ENCODE data around the gene ACBD6.

Gene ACBD6

DNA sequence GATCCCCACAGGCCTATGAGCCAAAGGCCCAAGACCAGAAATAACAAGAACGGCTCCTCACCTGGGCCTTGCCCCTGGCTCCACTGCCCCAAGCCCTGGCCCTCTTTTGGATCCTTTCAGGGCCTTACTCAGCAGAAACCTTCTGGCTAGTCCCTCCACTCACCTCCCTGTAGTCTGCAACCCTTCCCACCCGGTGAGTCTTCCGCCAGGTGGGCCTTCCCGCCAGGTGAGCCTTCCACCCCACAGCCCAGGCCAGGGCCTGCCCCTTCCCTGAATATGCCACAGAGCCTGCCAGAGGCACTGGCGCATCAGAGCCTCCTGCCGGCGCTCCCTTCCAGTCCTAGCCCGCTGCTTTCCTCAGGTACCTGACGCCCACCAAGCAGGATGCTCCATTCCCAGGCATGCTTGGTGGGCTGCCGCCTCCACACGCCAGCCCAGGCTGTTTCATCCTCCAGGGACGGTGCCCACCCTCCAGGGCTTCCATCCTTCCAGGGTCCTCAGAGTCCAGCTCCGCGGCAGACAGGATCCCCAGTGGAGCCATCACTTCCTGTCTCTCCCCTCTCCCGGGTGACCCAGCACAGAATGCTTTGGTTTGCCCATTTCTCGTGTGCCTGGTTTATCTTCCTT, 251.4 kb downstream of the ACBD6 start:
- TF ChIP-seq POLR2AphosphoS5 (IDR thresholded peaks at IDR 0.05; ENCODE audit: low read depth, low read length) (no peak), SIN3A (IDR thresholded peaks at IDR 0.05; ENCODE audit: borderline replicate concordance, insufficient read depth, low read length) (no peak), FOXP2 (optimal IDR thresholded peaks at IDR 0.05; ENCODE audit: borderline replicate concordance, extremely low read depth, extremely low read length, insufficient read depth) (no peak), TAF1 (IDR thresholded peaks at IDR 0.05; ENCODE audit: borderline replicate concordance, insufficient read depth, low read length) (no peak)
- TF ChIP-seq, protein P1, sequence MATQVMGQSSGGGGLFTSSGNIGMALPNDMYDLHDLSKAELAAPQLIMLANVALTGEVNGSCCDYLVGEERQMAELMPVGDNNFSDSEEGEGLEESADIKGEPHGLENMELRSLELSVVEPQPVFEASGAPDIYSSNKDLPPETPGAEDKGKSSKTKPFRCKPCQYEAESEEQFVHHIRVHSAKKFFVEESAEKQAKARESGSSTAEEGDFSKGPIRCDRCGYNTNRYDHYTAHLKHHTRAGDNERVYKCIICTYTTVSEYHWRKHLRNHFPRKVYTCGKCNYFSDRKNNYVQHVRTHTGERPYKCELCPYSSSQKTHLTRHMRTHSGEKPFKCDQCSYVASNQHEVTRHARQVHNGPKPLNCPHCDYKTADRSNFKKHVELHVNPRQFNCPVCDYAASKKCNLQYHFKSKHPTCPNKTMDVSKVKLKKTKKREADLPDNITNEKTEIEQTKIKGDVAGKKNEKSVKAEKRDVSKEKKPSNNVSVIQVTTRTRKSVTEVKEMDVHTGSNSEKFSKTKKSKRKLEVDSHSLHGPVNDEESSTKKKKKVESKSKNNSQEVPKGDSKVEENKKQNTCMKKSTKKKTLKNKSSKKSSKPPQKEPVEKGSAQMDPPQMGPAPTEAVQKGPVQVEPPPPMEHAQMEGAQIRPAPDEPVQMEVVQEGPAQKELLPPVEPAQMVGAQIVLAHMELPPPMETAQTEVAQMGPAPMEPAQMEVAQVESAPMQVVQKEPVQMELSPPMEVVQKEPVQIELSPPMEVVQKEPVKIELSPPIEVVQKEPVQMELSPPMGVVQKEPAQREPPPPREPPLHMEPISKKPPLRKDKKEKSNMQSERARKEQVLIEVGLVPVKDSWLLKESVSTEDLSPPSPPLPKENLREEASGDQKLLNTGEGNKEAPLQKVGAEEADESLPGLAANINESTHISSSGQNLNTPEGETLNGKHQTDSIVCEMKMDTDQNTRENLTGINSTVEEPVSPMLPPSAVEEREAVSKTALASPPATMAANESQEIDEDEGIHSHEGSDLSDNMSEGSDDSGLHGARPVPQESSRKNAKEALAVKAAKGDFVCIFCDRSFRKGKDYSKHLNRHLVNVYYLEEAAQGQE (IDR thresholded peaks at IDR 0.05; ENCODE audit: insufficient read depth in 1 of 2, low read depth in 2 of 2, low read length in 2 of 2), result no peak

DNA sequence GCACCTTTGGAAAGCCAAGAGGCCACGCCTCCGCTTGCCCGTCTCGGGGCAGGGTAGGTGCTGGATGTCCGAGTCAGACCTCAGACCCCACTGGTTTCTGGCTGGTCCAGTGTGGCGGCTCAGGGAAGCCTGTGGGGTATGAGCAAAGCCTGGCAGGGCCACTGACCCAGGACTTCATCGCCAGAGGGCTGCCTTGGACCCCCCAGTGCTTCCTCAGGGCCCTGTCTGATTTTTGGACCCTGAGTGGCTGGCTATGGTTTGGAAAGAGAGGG, 251.9 kb downstream of the ACBD6 start:
- TF ChIP-seq, protein P1 (IDR thresholded peaks at IDR 0.05; ENCODE audit: insufficient read depth in 1 of 2, low read depth in 2 of 2, low read length in 2 of 2), result no peak
- TF ChIP-seq SIN3A (IDR thresholded peaks at IDR 0.05; ENCODE audit: borderline replicate concordance, insufficient read depth, low read length) (no peak), TAF1 (IDR thresholded peaks at IDR 0.05; ENCODE audit: borderline replicate concordance, insufficient read depth, low read length) (no peak), POLR2AphosphoS5 (IDR thresholded peaks at IDR 0.05; ENCODE audit: low read depth, low read length) (no peak), FOXP2 (optimal IDR thresholded peaks at IDR 0.05; ENCODE audit: borderline replicate concordance, extremely low read depth, extremely low read length, insufficient read depth) (no peak)

DNA sequence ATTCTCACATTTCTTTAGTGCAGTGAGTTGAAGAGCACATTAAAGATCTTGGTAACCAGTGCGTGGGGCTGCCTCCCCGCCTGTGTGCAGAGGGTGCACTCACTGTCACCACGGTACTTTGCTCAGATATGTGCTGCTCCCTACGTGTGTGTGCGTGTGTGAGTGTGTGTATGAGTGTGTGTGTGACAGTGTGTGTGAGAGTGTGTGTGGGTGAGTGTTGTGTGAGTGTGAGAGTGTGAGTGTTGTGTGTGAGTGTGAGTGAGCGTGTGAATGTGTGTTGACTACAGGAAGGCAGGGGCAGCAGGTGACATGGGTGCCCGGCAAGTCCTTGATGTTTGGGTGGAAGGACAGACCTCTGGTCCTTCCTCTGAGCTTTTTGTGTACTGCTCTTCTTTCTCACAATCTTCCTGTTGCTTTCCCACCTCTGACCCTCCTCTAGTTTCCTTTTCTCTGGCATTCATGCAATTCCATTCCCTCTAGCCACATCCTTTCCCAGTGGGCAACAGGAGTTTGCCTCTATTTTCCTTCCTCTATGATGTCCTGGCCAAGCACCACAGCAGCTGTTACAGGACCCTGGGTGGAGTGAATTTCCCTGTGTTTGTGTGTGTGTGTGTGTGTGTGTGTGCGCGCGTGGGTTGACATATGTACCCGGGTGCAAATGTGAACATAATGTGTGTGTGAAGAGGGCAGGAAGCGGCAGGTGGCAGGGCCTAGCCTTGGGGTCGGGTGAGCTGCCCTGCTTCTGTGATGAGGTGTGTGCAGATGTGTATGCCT, 252.5 kb downstream of the ACBD6 start:
- TF ChIP-seq POLR2AphosphoS5 (IDR thresholded peaks at IDR 0.05; ENCODE audit: low read depth, low read length), result no peak
- TF ChIP-seq TAF1 (IDR thresholded peaks at IDR 0.05; ENCODE audit: borderline replicate concordance, insufficient read depth, low read length), result no peak
- no peak for TF ChIP-seq FOXP2 (optimal IDR thresholded peaks at IDR 0.05; ENCODE audit: borderline replicate concordance, extremely low read depth, extremely low read length, insufficient read depth)
- no peak for TF ChIP-seq SIN3A (IDR thresholded peaks at IDR 0.05; ENCODE audit: borderline replicate concordance, insufficient read depth, low read length)
- TF ChIP-seq, protein P1 (IDR thresholded peaks at IDR 0.05; ENCODE audit: insufficient read depth in 1 of 2, low read depth in 2 of 2, low read length in 2 of 2), result no peak

DNA sequence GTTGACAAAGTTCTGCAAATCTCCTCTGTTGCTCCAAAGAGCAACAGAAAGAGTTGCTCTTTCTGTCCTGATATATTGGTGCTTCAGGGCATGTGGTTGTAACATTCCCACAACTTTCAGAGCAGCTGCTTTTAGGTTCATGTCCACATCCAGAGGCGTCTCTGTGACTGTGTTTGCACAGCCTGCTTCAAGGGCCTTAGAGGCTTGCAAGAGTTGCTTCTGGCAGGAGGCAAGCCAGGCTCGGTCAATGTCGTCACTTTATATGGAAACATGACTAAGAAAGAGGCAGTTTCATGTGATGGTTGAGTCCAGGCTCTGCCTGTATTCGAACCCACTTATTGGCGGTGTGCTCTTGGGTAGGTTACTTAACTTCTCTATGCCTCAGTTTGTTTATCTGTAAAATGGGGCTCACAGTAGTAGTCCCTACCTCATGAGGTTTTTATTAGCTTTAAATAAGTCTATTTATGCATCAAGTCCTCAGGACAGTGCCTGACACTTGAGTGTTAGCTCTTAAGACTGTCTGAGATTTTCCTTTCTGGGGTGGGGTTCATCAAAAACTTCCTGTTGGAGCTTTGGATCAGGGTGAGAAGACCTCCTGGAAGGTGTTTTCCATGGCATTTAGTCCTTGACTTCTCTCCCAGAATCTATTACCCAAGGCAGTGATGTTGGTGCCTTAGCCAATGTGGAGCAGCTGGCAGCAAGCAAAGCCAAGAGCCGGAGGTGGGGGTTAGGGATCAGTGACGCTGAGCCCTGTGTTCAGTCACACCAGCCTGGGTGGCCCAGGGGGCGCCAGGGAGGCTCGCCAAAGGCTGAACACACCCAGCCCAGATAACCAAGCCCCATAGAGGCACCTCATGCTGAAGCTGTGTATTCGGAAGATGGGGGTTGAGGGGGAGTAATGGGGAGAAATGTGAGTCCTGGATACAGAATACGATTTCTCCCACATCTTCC, 253.4 kb downstream of the ACBD6 start:
- TF ChIP-seq, protein P1 (IDR thresholded peaks at IDR 0.05; ENCODE audit: insufficient read depth in 1 of 2, low read depth in 2 of 2, low read length in 2 of 2), result no peak
- TF ChIP-seq TAF1 (IDR thresholded peaks at IDR 0.05; ENCODE audit: borderline replicate concordance, insufficient read depth, low read length) (no peak), FOXP2 (optimal IDR thresholded peaks at IDR 0.05; ENCODE audit: borderline replicate concordance, extremely low read depth, extremely low read length, insufficient read depth) (no peak), POLR2AphosphoS5 (IDR thresholded peaks at IDR 0.05; ENCODE audit: low read depth, low read length) (no peak), SIN3A (IDR thresholded peaks at IDR 0.05; ENCODE audit: borderline replicate concordance, insufficient read depth, low read length) (no peak)
